ENCODE measurements around the gene CMTM7.
A peak's percentile ranks its signal among the peaks of the same experiment; 100 is the strongest.

The CMTM7 gene

GRCh38 chr3:32422943-32423342, 31.3 kb downstream of the CMTM7 start:
- H3K27ac ChIP-seq (replicated peaks): peak overlapping the region; percentile 90
- no peaks in the 10 kb centered on the region for H3K27me3 ChIP-seq (ENCODE audit: insufficient read depth, poor library complexity, severe bottlenecking)

GRCh38 chr3:32423534-32423933, 31.9 kb downstream of the CMTM7 start:
- Histone ChIP-seq H3K27ac (replicated peaks) (peak overlapping the region; percentile 90), H3K27me3 (ENCODE audit: insufficient read depth, poor library complexity, severe bottlenecking) (no peaks in the 10 kb centered on the region), H3K4me3 (replicated peaks; ENCODE audit: insufficient read depth, low read length) (no peak overlapping the region)
- no peak for TF ChIP-seq REST (IDR thresholded peaks at IDR 0.05; ENCODE audit: insufficient replicate concordance, low read depth)
- TF ChIP-seq POLR2AphosphoS5 (IDR thresholded peaks at IDR 0.05; ENCODE audit: low read depth): no peak
- TF ChIP-seq, protein P1, sequence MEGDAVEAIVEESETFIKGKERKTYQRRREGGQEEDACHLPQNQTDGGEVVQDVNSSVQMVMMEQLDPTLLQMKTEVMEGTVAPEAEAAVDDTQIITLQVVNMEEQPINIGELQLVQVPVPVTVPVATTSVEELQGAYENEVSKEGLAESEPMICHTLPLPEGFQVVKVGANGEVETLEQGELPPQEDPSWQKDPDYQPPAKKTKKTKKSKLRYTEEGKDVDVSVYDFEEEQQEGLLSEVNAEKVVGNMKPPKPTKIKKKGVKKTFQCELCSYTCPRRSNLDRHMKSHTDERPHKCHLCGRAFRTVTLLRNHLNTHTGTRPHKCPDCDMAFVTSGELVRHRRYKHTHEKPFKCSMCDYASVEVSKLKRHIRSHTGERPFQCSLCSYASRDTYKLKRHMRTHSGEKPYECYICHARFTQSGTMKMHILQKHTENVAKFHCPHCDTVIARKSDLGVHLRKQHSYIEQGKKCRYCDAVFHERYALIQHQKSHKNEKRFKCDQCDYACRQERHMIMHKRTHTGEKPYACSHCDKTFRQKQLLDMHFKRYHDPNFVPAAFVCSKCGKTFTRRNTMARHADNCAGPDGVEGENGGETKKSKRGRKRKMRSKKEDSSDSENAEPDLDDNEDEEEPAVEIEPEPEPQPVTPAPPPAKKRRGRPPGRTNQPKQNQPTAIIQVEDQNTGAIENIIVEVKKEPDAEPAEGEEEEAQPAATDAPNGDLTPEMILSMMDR (IDR thresholded peaks at IDR 0.05; ENCODE audit: insufficient read depth, low read length): no peak
- no peak for TF ChIP-seq GABPA (IDR thresholded peaks at IDR 0.05; ENCODE audit: low read depth)
- no peak for TF ChIP-seq SPI1 (IDR thresholded peaks at IDR 0.05; ENCODE audit: borderline replicate concordance, low read depth)
- no peak for DNase-seq (ENCODE audit: low read depth in 1 of 2, low spot score in 1 of 2)

More at GRCh38 chr3:32422943-32423342, 31.3 kb downstream of the CMTM7 start:
- TF ChIP-seq SPI1 (IDR thresholded peaks at IDR 0.05; ENCODE audit: borderline replicate concordance, low read depth): no peak
- TF ChIP-seq, protein P1 (IDR thresholded peaks at IDR 0.05; ENCODE audit: insufficient read depth, low read length): no peak
- TF ChIP-seq GABPA (IDR thresholded peaks at IDR 0.05; ENCODE audit: low read depth): no peak
- TF ChIP-seq REST (IDR thresholded peaks at IDR 0.05; ENCODE audit: insufficient replicate concordance, low read depth): no peak
- no peak for TF ChIP-seq POLR2AphosphoS5 (IDR thresholded peaks at IDR 0.05; ENCODE audit: low read depth)
- DNase-seq (ENCODE audit: low read depth in 1 of 2, low spot score in 1 of 2): peak in 1 of 2 experiments; percentile 31
- no peak overlapping the region for H3K4me3 ChIP-seq (replicated peaks; ENCODE audit: insufficient read depth, low read length)

DNA sequence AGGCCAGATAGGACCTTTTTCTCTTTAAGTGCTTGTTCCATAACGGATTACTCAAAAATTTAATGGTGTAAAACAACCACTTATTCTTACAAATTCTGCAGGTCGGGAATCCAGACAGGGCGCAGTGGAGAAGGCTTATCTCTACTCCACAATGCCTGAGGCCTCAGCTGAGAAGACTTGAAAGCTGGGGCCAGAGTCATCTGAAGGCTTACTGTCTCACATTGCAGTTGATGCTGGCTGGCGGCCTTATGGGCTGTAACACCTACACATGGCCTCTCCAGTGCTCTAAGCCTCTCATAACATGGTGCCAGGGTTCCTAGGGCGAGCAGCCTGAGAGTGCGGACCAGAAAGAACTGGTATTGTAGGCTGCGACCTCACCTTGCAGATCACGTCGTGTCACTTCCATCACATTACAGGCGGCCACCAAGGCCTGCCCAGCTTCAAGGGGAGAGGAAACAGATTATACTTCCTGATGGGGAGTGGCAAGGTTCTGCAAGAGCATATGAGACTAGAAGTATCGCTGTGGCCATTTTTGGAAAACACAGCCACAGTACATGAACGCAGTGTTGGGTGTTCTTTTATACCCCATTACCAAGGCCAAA, 32.4 kb downstream of the CMTM7 start:
- DNase-seq (ENCODE audit: low read depth in 1 of 2, low spot score in 1 of 2): peak in 1 of 2 experiments; percentile 61
- Histone ChIP-seq H3K4me3 (replicated peaks; ENCODE audit: insufficient read depth, low read length) (no peak overlapping the region), H3K27ac (replicated peaks) (peak overlapping the region; percentile 90), H3K27me3 (ENCODE audit: insufficient read depth, poor library complexity, severe bottlenecking) (no peaks in the 10 kb centered on the region)
- TF ChIP-seq POLR2AphosphoS5 (IDR thresholded peaks at IDR 0.05; ENCODE audit: low read depth) (no peak), SPI1 (IDR thresholded peaks at IDR 0.05; ENCODE audit: borderline replicate concordance, low read depth) (no peak), GABPA (IDR thresholded peaks at IDR 0.05; ENCODE audit: low read depth) (no peak), REST (IDR thresholded peaks at IDR 0.05; ENCODE audit: insufficient replicate concordance, low read depth) (no peak)
- TF ChIP-seq, protein P1 (IDR thresholded peaks at IDR 0.05; ENCODE audit: insufficient read depth, low read length): no peak
